ENCODE data around the gene MYO15B.

Gene MYO15B

GRCh38 chr17:75640556-75641119, 53.0 kb downstream of the MYO15B start:
- Histone ChIP-seq H2AFZ (ENCODE audit: low read length) (no peak overlapping the region), H3K9ac (ENCODE audit: low read length) (no peak overlapping the region), H3K36me3 (ENCODE audit: insufficient read depth, low read length) (peaks cover 8% of the 10 kb centered on the region; the same call in 1 of the 2 replicates), H3K9me2 (ENCODE audit: low read depth, low read length) (no peaks in the 10 kb centered on the region), H3K4me2 (ENCODE audit: low read length) (no peak overlapping the region), H3K9me3 (ENCODE audit: low read length) (no peaks in the 10 kb centered on the region), H3F3A (ENCODE audit: insufficient read depth, low read length) (no peaks in the 10 kb centered on the region), H3K27me3 (ENCODE audit: insufficient read depth, low read length) (no peaks in the 10 kb centered on the region), H3K79me2 (ENCODE audit: insufficient read depth, low read length) (no peaks in the 10 kb centered on the region), H3K4me1 (ENCODE audit: insufficient read depth, low read length, severe bottlenecking) (no peaks in the 10 kb centered on the region), H3K27ac (ENCODE audit: low read depth, low read length, poor library complexity, severe bottlenecking) (no peak overlapping the region), H4K20me1 (ENCODE audit: insufficient read depth, low read length) (no peaks in the 10 kb centered on the region), H3K4me3 (ENCODE audit: low read depth, low read length, poor library complexity, severe bottlenecking) (no peak overlapping the region)
- TF ChIP-seq CTCF (IDR thresholded peaks at IDR 0.05; ENCODE audit: low read length) (no peak), EZH2 (IDR thresholded peaks at IDR 0.05; ENCODE audit: borderline replicate concordance, low read length) (no peak)

GRCh38 chr17:75641343-75641742, 53.7 kb downstream of the MYO15B start:
- Histone ChIP-seq H3K9me3 (ENCODE audit: low read length) (no peaks in the 10 kb centered on the region), H3F3A (ENCODE audit: insufficient read depth, low read length) (no peaks in the 10 kb centered on the region), H2AFZ (ENCODE audit: low read length) (no peak overlapping the region), H3K9ac (ENCODE audit: low read length) (no peak overlapping the region), H3K4me1 (ENCODE audit: insufficient read depth, low read length, severe bottlenecking) (no peaks in the 10 kb centered on the region), H3K27ac (ENCODE audit: low read depth, low read length, poor library complexity, severe bottlenecking) (no peak overlapping the region), H3K27me3 (ENCODE audit: insufficient read depth, low read length) (no peaks in the 10 kb centered on the region), H3K4me3 (ENCODE audit: low read depth, low read length, poor library complexity, severe bottlenecking) (no peak overlapping the region), H3K4me2 (ENCODE audit: low read length) (no peak overlapping the region), H3K9me2 (ENCODE audit: low read depth, low read length) (no peaks in the 10 kb centered on the region), H3K79me2 (ENCODE audit: insufficient read depth, low read length) (no peaks in the 10 kb centered on the region), H4K20me1 (ENCODE audit: insufficient read depth, low read length) (no peaks in the 10 kb centered on the region), H3K36me3 (ENCODE audit: insufficient read depth, low read length) (peaks cover 9% of the 10 kb centered on the region; the same call in 1 of the 2 replicates)
- TF ChIP-seq CTCF (IDR thresholded peaks at IDR 0.05; ENCODE audit: low read length) (no peak), EZH2 (IDR thresholded peaks at IDR 0.05; ENCODE audit: borderline replicate concordance, low read length) (no peak)

GRCh38 chr17:75642182-75642783, 54.7 kb downstream of the MYO15B start:
- no peak overlapping the region for H3K27ac ChIP-seq (ENCODE audit: low read depth, low read length, poor library complexity, severe bottlenecking)
- no peak overlapping the region for H3K4me3 ChIP-seq (ENCODE audit: low read depth, low read length, poor library complexity, severe bottlenecking)
- no peaks in the 10 kb centered on the region for H3F3A ChIP-seq (ENCODE audit: insufficient read depth, low read length)
- no peaks in the 10 kb centered on the region for H3K27me3 ChIP-seq (ENCODE audit: insufficient read depth, low read length)
- no peaks in the 10 kb centered on the region for H3K9me2 ChIP-seq (ENCODE audit: low read depth, low read length)
- no peak overlapping the region for H2AFZ ChIP-seq (ENCODE audit: low read length)
- no peaks in the 10 kb centered on the region for H4K20me1 ChIP-seq (ENCODE audit: insufficient read depth, low read length)
- no peak overlapping the region for H3K9ac ChIP-seq (ENCODE audit: low read length)
- TF ChIP-seq EZH2 (IDR thresholded peaks at IDR 0.05; ENCODE audit: borderline replicate concordance, low read length) (no peak), CTCF (IDR thresholded peaks at IDR 0.05; ENCODE audit: low read length) (no peak)
- H3K79me2 ChIP-seq (ENCODE audit: insufficient read depth, low read length) = no peaks in the 10 kb centered on the region
- no peaks in the 10 kb centered on the region for H3K9me3 ChIP-seq (ENCODE audit: low read length)
- H3K4me2 ChIP-seq (ENCODE audit: low read length) = no peak overlapping the region
- no peaks in the 10 kb centered on the region for H3K4me1 ChIP-seq (ENCODE audit: insufficient read depth, low read length, severe bottlenecking)
- peaks cover 9% of the 10 kb centered on the region; the same call in 1 of the 2 replicates for H3K36me3 ChIP-seq (ENCODE audit: insufficient read depth, low read length)
